Upper lobe of right lung (tissue), 1 donor: ENCODE data around the gene PDE11A. TPM values are rescaled to one million over a fixed set of nuclear protein-coding genes. Genes with fewer than 3 reads are reported as not detected.

Source experiments
- ATAC-seq: fragments of 200-7000 bp; cut with Tn5 transposase; one replicate; pipeline ENCODE4 v1.9.1; 2020; ENCODE audit warnings: mild to moderate bottlenecking, moderate library complexity
- DNase-seq: peaks from one replicate; pipeline ENCODE4 v3.0.0-alpha.2; 2020
- H3K27ac ChIP-seq: fragments of 200-600 bp; one replicate; pipeline ENCODE4 v1.8.0; 2022
- H3K27me3 ChIP-seq: fragments of 200-600 bp; one replicate; pipeline ENCODE4 v1.8.0; 2022; ENCODE audit warnings: mild to moderate bottlenecking
- H3K36me3 ChIP-seq: fragments of 200-600 bp; one replicate; pipeline ENCODE4 v1.8.0; 2022
- H3K4me1 ChIP-seq: fragments of 200-600 bp; one replicate; pipeline ENCODE4 v1.8.0; 2022
- H3K4me3 ChIP-seq: fragments of 200-600 bp; one replicate; pipeline ENCODE4 v1.8.0; 2022; ENCODE audit warnings: mild to moderate bottlenecking
- H3K9me3 ChIP-seq: fragments of 200-600 bp; one replicate; pipeline ENCODE4 v1.8.0; 2022
- intact Hi-C: fragments of 100-400 bp; cut with DNase I; formaldehyde crosslinking; loops from one replicate; pipeline ENCODE4 v1.11.0; 2022
- total RNA-seq: library from RNA; stranded (reverse); fragmentation: NEBNext Ultra II Directional; extraction: Animal tissue kit (Norgen Biotek cat#: 25700); gene quantifications from one replicate; pipeline ENCODE4 v1.2.1, GENCODE V29; 2021
- TF ChIP-seq, protein P1 (sequence below): fragments of 200-600 bp; IDR thresholded peaks from one replicate; pipeline ENCODE4 v1.8.0; 2022; ENCODE audit warnings: antibody characterized with exemption
- donor health status: DM: no; HTN: yes; CAD: no; lungs with severe emphysema.

PDE11A gene
- total RNA-seq, 1 donor from 2014 or later, result not detected

DNA sequence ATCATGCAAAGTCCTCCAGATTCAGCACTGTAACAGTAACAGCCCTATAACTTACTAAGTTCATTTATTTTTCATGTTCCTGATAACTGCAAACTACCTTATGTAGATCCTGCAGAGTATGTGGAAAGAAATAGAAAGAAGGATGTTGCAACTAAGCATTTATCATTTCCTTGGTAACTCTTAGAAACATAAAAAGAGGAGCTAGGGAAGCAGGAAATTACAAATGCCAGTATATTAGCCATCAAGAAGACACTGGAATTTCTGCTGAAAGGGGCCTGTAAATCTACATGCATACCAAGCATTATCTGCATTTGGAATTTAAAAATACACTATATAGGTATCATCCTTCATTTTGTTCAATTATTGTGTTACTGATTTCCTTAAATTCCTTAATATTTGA lies 66.8 kb downstream of the PDE11A start:
- H3K36me3 ChIP-seq, result no peaks in the 10 kb centered on the region
- DNase-seq, result no peak
- no peak for ATAC-seq
- no peaks in the 10 kb centered on the region for H3K9me3 ChIP-seq
- TF ChIP-seq, protein P1, sequence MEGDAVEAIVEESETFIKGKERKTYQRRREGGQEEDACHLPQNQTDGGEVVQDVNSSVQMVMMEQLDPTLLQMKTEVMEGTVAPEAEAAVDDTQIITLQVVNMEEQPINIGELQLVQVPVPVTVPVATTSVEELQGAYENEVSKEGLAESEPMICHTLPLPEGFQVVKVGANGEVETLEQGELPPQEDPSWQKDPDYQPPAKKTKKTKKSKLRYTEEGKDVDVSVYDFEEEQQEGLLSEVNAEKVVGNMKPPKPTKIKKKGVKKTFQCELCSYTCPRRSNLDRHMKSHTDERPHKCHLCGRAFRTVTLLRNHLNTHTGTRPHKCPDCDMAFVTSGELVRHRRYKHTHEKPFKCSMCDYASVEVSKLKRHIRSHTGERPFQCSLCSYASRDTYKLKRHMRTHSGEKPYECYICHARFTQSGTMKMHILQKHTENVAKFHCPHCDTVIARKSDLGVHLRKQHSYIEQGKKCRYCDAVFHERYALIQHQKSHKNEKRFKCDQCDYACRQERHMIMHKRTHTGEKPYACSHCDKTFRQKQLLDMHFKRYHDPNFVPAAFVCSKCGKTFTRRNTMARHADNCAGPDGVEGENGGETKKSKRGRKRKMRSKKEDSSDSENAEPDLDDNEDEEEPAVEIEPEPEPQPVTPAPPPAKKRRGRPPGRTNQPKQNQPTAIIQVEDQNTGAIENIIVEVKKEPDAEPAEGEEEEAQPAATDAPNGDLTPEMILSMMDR, result no peak
- intact Hi-C loops, result no loop called here
- H3K4me1 ChIP-seq, result no peaks in the 10 kb centered on the region
- no peak overlapping the region for H3K27ac ChIP-seq
- no peak overlapping the region for H3K4me3 ChIP-seq
- H3K27me3 ChIP-seq, result no peaks in the 10 kb centered on the region

DNA sequence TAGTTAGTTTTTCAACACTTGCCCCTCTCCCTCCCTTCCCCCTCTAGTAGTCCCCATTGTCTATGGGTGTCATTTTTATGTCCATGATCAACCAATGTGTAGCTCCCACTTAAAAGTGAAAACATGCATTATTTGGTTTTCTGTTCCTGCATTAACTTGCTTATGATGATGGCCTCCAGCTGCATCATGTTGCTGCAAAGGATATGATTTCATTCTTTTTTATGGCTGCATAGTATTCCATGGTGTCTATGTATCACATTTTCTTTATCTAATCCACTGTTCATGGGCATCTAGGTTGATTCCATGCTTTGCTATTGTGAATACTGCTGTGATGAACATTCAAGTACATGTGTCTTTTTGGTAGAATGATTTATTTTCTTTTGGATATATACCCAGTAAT lies 70.5 kb downstream of the PDE11A start:
- no peaks in the 10 kb centered on the region for H3K36me3 ChIP-seq
- ATAC-seq, result no peak
- H3K4me3 ChIP-seq, result no peak overlapping the region
- intact Hi-C loops, result no loop called here
- no peak for DNase-seq
- H3K4me1 ChIP-seq, result no peaks in the 10 kb centered on the region
- no peaks in the 10 kb centered on the region for H3K27me3 ChIP-seq
- H3K9me3 ChIP-seq, result no peaks in the 10 kb centered on the region
- TF ChIP-seq, protein P1, result no peak
- no peak overlapping the region for H3K27ac ChIP-seq

DNA sequence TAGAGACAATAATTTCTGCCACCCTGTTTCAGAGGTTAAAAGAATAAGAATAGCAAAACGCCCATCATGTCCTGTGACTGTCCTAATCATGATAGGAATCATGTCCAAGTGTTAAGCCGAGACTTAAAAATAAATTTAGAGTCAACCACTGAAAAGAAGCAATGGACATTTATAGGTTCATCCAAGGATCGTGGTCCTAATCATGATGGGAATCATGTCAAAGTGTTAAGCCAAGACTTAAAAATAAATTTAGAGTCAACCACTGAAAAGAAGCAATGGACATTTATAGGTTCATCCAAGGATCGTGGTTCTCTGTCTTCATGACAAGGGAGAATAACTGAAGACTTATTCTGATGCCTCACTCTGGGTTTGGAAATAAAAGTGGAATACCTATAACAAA lies 73.6 kb downstream of the PDE11A start:
- Histone ChIP-seq H3K4me3 (no peak overlapping the region), H3K27ac (no peak overlapping the region), H3K4me1 (no peaks in the 10 kb centered on the region), H3K9me3 (no peaks in the 10 kb centered on the region), H3K27me3 (no peaks in the 10 kb centered on the region), H3K36me3 (no peaks in the 10 kb centered on the region)
- no peak for DNase-seq
- intact Hi-C loops, result no loop called here
- TF ChIP-seq, protein P1, result no peak
- ATAC-seq, result no peak

DNA sequence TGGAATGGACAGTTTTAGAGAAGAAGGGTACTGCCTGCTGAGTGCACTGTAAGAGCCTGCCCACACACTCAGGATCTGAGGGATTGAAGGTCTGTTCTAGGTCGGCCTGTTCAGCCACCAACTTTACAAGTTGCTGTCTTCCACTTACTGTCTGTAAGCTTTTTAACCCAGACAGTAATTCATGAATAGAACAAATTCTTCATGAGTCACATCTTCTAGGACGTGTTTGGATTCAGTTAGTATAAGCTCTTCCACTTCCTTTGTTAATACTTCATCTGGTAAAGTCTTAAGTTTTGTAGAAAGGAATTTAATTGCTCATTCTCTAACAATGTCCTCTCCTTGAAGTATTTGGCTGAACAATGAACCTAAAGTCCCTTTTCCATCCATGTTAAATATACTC lies 74.6 kb downstream of the PDE11A start:
- no peaks in the 10 kb centered on the region for H3K36me3 ChIP-seq
- no peaks in the 10 kb centered on the region for H3K27me3 ChIP-seq
- TF ChIP-seq, protein P1, result no peak
- ATAC-seq (no peak), DNase-seq (no peak)
- no peaks in the 10 kb centered on the region for H3K9me3 ChIP-seq
- intact Hi-C loops, result no loop called here
- no peak overlapping the region for H3K27ac ChIP-seq
- no peak overlapping the region for H3K4me3 ChIP-seq
- H3K4me1 ChIP-seq, result no peaks in the 10 kb centered on the region

DNA sequence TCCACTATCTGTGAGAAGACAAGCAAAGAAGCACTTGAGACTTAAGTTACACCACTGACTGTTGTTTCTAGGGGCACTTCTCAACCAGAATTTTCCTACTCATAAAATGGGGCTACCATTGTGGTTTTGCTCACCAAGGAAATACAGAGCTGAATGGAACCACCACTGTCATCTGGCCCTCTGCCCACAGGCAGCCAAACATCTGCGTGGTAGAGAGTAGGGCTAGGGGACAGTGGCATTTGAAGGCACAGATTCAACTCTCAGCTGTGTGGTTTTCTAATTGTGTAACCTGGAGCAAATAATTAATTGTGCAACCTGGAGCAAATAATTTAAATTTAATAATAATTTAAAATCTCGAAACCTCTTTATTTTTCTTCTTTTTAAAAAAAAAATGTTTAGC lies 79.6 kb downstream of the PDE11A start:
- no peak for ATAC-seq
- no peaks in the 10 kb centered on the region for H3K4me1 ChIP-seq
- no peaks in the 10 kb centered on the region for H3K9me3 ChIP-seq
- TF ChIP-seq, protein P1, result no peak
- H3K27me3 ChIP-seq, result no peaks in the 10 kb centered on the region
- no peak for DNase-seq
- no peak overlapping the region for H3K27ac ChIP-seq
- H3K4me3 ChIP-seq, result no peak overlapping the region
- intact Hi-C loops, result no loop called here
- H3K36me3 ChIP-seq, result no peaks in the 10 kb centered on the region
